GM19455 (cell line): ENCODE measurements around the gene DYSF.

Experiments
- ATAC-seq: cut with Tn5 transposase; IDR thresholded peaks from one replicate; pipeline ENCODE4 v1.9.1; 2021; ENCODE audit not compliant: unreplicated experiment

The DYSF gene

GRCh38 chr2:71714601-71715240 lies 261.4 kb downstream of the DYSF start:
- no peak for ATAC-seq

GRCh38 chr2:71715241-71715750 lies 261.9 kb downstream of the DYSF start:
- ATAC-seq, result no peak

- no peak for ATAC-seq
Measured at GRCh38 chr2:71715951-71716696, 262.8 kb downstream of the DYSF start.

- ATAC-seq, result no peak
Measured at GRCh38 chr2:71716697-71717624, 263.6 kb downstream of the DYSF start.

DNA sequence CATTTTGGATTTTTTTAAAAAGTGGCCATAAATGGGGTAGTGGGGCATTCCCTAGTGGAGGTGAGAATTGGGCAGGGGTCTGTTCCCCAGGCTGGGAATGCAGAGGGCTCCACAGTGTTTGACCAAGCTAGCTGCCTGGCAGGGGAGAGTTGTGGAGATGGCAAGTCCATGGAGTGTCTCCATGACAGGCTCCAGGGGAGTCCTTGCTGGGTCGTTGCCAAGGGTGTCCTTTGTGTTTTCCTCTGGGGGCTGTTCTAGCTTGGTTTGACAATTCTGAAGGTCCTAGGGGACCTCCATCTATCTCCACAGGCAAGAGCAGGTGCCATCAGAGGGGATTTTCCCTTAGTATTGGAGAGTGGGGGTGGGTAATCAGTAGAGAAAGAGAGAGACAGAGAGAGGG lies 265.3 kb downstream of the DYSF start:
- no peak for ATAC-seq

- no peak for ATAC-seq
Measured at GRCh38 chr2:71719520-71720282, 266.3 kb downstream of the DYSF start.

DNA sequence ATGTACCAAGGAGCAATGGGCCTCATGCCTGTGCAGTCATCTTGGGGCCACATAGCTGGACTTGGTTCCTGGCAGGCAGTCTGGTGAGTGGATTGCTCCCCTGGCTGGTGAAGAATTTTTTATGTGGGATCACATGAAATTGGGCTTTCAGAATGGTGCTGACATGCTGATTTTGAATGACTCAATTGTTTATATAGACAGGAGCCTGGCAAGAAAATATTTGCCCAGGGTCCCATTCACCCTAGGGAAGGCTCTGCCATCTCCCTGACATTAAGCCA lies 266.9 kb downstream of the DYSF start:
- no peak for ATAC-seq

- no peak for ATAC-seq
Measured at GRCh38 chr2:71720596-71721361, 267.4 kb downstream of the DYSF start.

GRCh38 chr2:71721362-71721665 lies 268.0 kb downstream of the DYSF start:
- no peak for ATAC-seq

DNA sequence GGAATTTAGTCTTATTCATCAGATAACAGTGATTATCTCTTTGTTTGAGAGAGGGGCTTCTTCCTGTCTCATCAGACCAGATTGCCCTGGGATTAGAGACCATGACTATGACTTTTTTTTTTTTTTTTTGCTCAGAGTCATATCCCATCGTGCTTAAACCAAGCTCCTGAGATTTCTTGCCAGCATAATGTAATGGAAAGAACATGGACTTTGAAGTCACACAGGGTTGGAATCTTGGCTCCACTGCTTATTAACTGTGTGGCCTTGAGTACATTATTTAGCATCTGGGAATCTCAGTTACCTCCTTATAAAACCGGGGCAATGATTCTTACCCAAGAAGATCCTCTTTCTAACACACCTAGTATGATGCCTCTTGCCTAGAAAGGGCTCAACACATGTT lies 268.3 kb downstream of the DYSF start:
- ATAC-seq, result no peak

DNA sequence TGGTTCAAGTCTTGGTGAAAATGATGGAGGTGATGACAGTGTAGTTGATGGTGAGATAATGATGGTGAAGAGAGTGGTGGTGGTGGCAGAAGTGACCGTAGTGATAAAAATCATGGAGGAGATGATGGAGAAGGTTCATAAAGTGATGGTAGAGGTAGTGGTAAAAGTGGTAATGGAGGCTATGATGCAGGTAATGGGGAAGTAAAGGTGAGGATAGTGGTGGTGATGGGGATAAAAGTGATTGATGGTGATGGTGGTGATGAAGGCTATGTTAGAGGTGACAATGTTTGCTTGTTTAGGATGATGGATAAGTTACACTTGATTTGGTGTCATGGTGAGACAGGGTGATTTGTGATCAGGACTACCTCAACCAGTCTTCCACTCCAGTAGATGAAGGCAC lies 268.9 kb downstream of the DYSF start:
- ATAC-seq, result no peak

DNA sequence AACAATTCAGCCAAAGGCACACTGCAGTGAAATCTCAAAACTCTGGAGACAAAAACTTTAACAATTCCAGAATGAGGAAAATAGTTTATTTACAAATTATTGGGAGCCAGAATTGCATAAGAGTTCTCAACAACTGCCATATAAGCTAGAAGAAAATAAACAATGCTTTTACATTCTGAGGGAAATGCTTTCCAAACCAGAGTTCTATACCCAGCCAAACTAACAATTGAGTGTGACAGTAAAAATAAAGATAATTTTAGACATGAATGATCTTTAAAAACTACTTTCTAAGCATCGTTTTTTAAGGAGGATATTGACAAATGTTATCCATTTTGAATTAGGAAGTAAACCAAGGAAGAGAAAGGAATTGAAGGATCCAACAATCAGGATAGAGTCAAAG lies 271.4 kb downstream of the DYSF start:
- ATAC-seq, result no peak

DNA sequence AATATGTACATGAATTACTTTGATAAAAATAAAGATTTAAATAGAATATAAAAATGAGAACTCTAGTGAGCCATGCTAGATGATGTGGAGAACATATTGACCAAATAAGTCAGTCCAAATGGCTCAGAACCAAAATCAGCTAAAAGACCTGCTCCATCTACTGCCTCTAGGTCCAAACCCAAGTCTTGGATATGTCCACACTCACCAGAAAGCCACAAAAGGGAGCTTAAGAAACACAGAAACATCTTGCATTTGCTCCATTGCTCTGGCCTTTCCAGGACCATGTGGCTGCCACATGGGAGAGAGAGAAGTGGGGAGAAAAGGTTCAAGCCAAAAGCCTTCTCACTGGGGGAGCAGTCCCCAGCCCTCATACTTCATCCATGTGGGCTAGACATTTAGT lies 272.5 kb downstream of the DYSF start:
- no peak for ATAC-seq

GRCh38 chr2:71727562-71727961 lies 274.2 kb downstream of the DYSF start:
- no peak for ATAC-seq

DNA sequence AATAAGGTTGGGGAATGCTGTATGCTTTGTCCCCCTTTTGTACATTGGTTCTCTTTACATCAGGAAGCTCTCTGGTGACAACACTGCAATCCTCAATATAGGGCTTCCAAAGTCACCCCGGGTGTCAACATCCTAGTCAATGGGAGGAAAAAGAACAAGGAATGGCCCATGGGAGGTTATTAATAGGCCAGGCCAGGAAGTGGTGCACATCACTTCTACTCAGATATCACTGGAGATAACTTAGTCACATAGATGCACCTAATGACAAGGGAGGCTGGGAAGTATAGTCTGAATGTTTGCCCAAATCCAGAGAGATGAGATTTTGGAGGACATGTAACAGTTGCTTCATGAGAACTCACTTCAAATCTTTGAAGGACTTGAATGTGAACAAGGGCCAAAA lies 274.7 kb downstream of the DYSF start:
- ATAC-seq, result no peak

DNA sequence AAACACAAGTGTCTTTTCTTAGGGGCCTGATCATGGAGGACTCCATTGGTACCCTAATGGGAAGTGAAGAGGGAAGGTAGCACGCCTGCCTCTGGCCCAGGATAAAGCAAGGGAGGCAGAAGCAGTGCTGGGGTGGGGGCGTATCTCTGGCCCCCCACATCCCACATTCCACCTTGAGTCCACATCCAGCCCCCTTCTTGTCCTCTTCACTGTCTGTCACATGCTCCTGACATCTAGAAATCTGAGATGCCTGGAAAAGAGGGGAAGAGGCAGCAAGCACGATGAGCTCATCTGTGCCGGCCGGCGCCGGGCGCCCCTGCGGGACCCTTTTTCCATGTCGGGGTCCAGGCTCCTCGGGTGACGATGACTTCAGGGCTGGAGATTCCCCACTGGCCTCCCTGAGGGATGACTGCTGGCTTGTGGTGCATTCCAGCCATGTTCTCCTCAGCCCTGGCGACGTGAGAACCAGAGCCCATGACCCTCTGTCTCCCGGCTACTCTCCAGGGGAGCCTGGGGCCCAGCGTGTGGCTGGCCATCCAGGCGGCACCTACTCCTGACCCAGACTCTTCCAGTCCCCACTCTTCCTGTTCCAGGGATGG lies 277.5 kb downstream of the DYSF start:
- no peak for ATAC-seq

DNA sequence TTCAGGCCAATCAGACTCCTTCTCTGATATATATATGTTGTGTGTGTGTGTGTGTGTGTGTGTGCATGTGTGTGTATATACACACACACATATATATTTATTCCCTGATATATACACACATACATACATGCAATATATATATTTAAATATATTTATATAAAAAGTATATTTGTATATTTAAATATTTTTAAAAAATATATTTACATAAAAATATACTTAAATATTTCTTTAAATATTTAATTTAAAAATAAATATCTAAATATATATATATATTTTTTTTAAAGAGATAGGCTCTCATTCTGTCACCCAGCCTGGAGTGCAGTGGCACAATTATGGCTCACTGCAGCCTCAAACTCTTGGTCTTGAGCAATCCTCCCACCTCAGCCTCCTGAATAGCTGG lies 281.3 kb downstream of the DYSF start:
- no peak for ATAC-seq

DNA sequence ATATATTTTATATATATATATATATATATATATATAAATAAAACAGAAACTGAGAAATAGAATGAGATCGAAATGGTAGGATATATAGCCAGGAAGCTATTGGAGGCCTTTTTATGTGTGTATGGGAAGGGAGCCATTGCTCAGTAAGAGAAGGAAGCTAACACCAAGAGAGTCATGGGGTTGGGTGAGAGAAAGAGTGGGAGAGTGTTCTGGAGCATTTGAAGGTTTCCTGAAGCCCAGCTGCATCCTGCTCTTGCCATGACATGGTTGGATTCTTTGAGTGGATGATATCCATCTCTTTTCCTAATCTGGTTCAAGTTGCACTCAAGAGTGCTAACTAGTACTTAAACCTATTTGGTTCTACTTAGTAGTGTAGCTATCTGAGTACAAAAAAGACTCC lies 282.3 kb downstream of the DYSF start:
- no peak for ATAC-seq
